Panc1 (cell line): ENCODE data around the gene CATSPERB. TPM values are rescaled to one million over a fixed set of nuclear protein-coding genes. Genes with fewer than 3 reads are reported as not detected.

Experiments used
- ATAC-seq: fragments of 200-7000 bp; cut with Tn5 transposase; 2 replicates; pipeline ENCODE4 v1.9.1; 2020; ENCODE audit warnings: mild to moderate bottlenecking, moderate library complexity
- BruUV-seq: library from RNA; stranded (reverse); fragments of 400-500 nt; replicated peaks from 2 replicates; lab custom pipeline; 2021; lab: Mats Ljungman, UMichigan
- CTCF ChIA-PET: fragments of 300-600 bp; sonication (Branson Sonifier 250); formaldehyde crosslinking; loops from one replicate; lab custom pipeline; 2022; ENCODE audit warnings: antibody characterized with exemption; lab: Charles Lee
- POLR2A ChIA-PET: fragments of 300-600 bp; sonication (Branson Sonifier 250); formaldehyde crosslinking; loops from one replicate; lab custom pipeline; 2022; ENCODE audit warnings: antibody characterized with exemption; lab: Charles Lee
- DNase-seq: peaks from one replicate; pipeline ENCODE4 v3.0.0-alpha.2; 2010; ENCODE audit warnings: low read depth, low spot score
- H3K27ac ChIP-seq: 2 replicates; pipeline ENCODE4 v1.5.1; 2011; ENCODE audit warnings: mild to moderate bottlenecking, low read length, inconsistent platforms
- H3K27me3 ChIP-seq: fragments of 200-500 bp; sonication (Bioruptor generic); 2 replicates; pipeline ENCODE4 v1.6.0; 2014; ENCODE audit warnings: low read length, inconsistent platforms; ENCODE audit not compliant: control insufficient read depth, insufficient read depth
- H3K36me3 ChIP-seq: fragments of 200-500 bp; sonication (Bioruptor generic); 2 replicates; pipeline ENCODE4 v1.5.1; 2014; ENCODE audit warnings: inconsistent platforms, mild to moderate bottlenecking, low read length, moderate library complexity; ENCODE audit not compliant: control insufficient read depth, insufficient read depth
- H3K4me1 ChIP-seq: 2 replicates; pipeline ENCODE4 v1.5.1; 2011; ENCODE audit warnings: inconsistent platforms, mild to moderate bottlenecking, low read length, moderate library complexity; ENCODE audit not compliant: control insufficient read depth, insufficient read depth
- H3K4me3 ChIP-seq, 2 experiments: 2 replicates each; pipeline ENCODE4 v1.5.1; 2011 to 2012; ENCODE audit warnings: low read depth in 2 of 2, low read length in 2 of 2, mild to moderate bottlenecking in 2 of 2, inconsistent platforms in 1 of 2, moderate library complexity in 1 of 2
- H3K9me3 ChIP-seq: fragments of 200-500 bp; sonication (Bioruptor generic); 2 replicates; pipeline ENCODE4 v1.5.1; 2014; ENCODE audit warnings: low read depth, mild to moderate bottlenecking, inconsistent platforms, low read length, moderate library complexity; ENCODE audit not compliant: control insufficient read depth, insufficient read depth
- CTCF ChIP-seq: fragments of 450-650 bp; IDR thresholded peaks from 2 replicates; pipeline ENCODE4 v1.5.1; 2017; ENCODE audit warnings: mild to moderate bottlenecking
- POLR2AphosphoS5 ChIP-seq: IDR thresholded peaks from 2 replicates; pipeline ENCODE4 v1.6.1; 2012; ENCODE audit warnings: mild to moderate bottlenecking, low read depth, low read length, moderate library complexity
- REST ChIP-seq, 2 experiments: IDR thresholded peaks; 2 replicates each; pipeline ENCODE4 v1.6.1; 2011 to 2012; ENCODE audit warnings: low read depth in 2 of 2, control low read depth in 1 of 2, low read length in 1 of 2, mild to moderate bottlenecking in 1 of 2, moderate library complexity in 1 of 2; ENCODE audit not compliant: insufficient read depth in 1 of 2
- SIN3A ChIP-seq: IDR thresholded peaks from 2 replicates; pipeline ENCODE4 v1.6.1; 2012; ENCODE audit warnings: low read depth, mild to moderate bottlenecking, low read length, moderate library complexity, borderline replicate concordance; ENCODE audit not compliant: insufficient read depth
- TCF7L2 ChIP-seq: IDR thresholded peaks from 2 replicates; pipeline ENCODE4 v1.6.1; 2011; ENCODE audit warnings: mild to moderate bottlenecking, low read depth, low read length, inconsistent platforms
- in situ Hi-C: cut with HindIII; loops from 2 replicates; pipeline ENCODE4 v1.10.0; 2016; ENCODE audit warnings: low sequenced_read_pairs, low pct_unique_long_range_greater_than_20kb
- intact Hi-C: fragments of 100-400 bp; cut with micrococcal nuclease; formaldehyde crosslinking; loops from one replicate; pipeline ENCODE4 v1.10.0; 2022; ENCODE audit not compliant: unreplicated experiment
- total RNA-seq: library from RNA; stranded (reverse); gene quantifications from one replicate; pipeline ENCODE4 v1.2.1, GENCODE V29; 2021; ENCODE audit not compliant: unreplicated experiment

CATSPERB gene
- total RNA-seq, 1 experiment from 2014 or later: not detected

GRCh38 chr14:91745344-91745743, 13.5 kb upstream of the CATSPERB start:
- BruUV-seq: no TSS peak
- DNase-seq (no peak), ATAC-seq (no peak)
- no peak overlapping the region for H3K27ac ChIP-seq
- H3K27me3 ChIP-seq: no peaks in the 10 kb centered on the region
- intact Hi-C loops (no loop called here), in situ Hi-C loops (no loop called here)
- POLR2A ChIA-PET: no interaction called here
- H3K36me3 ChIP-seq: no peaks in the 10 kb centered on the region
- no peak for TF ChIP-seq CTCF
- no peak for TF ChIP-seq TCF7L2
- TF ChIP-seq REST (IDR thresholded peaks at IDR 0.05; ENCODE audit: insufficient read depth in 1 of 2, low read depth in 2 of 2, low read length in 1 of 2): no peak
- no peak for TF ChIP-seq POLR2AphosphoS5
- no peak for TF ChIP-seq SIN3A
- no peak overlapping the region for H3K4me3 ChIP-seq
- H3K4me1 ChIP-seq: no peaks in the 10 kb centered on the region
- no peaks in the 10 kb centered on the region for H3K9me3 ChIP-seq
- CTCF ChIA-PET: no interaction called here

- POLR2A ChIA-PET: no interaction called here
- ATAC-seq: no peak
- H3K27ac ChIP-seq: no peak overlapping the region
These were observed 12.2 kb upstream of the CATSPERB start for GRCh38 chr14:91744068-91744480.

More at GRCh38 chr14:91744068-91744480, 12.2 kb upstream of the CATSPERB start:
- intact Hi-C loops: no loop called here
- no TSS peak for BruUV-seq
- H3K9me3 ChIP-seq: no peaks in the 10 kb centered on the region
- no peak overlapping the region for H3K4me3 ChIP-seq
- CTCF ChIA-PET: no interaction called here
- TF ChIP-seq REST (IDR thresholded peaks at IDR 0.05; ENCODE audit: insufficient read depth in 1 of 2, low read depth in 2 of 2, low read length in 1 of 2): no peak
- no peak for TF ChIP-seq POLR2AphosphoS5
- TF ChIP-seq TCF7L2: no peak
- TF ChIP-seq SIN3A: no peak
- no peak for TF ChIP-seq CTCF
- no peaks in the 10 kb centered on the region; the same call in 1 of the 2 replicates for H3K27me3 ChIP-seq
- H3K4me1 ChIP-seq: no peaks in the 10 kb centered on the region
- no peaks in the 10 kb centered on the region for H3K36me3 ChIP-seq
- in situ Hi-C loops: no loop called here
- DNase-seq: no peak
